IMR-90 (cell line): ENCODE measurements around the gene BRD4. TPM values are rescaled to one million over a fixed set of nuclear protein-coding genes. Genes with fewer than 3 reads are reported as not detected.
A peak's percentile ranks its signal among the peaks of the same experiment; 100 is the strongest.

Experiments
- ATAC-seq: fragments of 200-7000 bp; cut with Tn5 transposase; 2 replicates; pipeline ENCODE4 v1.9.1; 2020; ENCODE audit warnings: low read depth, mild to moderate bottlenecking, moderate library complexity
- BruUV-seq: library from RNA; stranded (reverse); fragments of 400-500 nt; replicated peaks from 2 replicates; lab custom pipeline; 2021; lab: Mats Ljungman, UMichigan
- CTCF ChIA-PET: fragments of 300-600 bp; formaldehyde crosslinking; extraction: SDS; loops from one replicate; lab custom pipeline; 2021; ENCODE audit warnings: antibody characterized with exemption; lab: Yijun Ruan, JAX
- POLR2A ChIA-PET: fragments of 300-600 bp; sonication (Branson Sonifier 250); formaldehyde crosslinking; loops from one replicate; lab custom pipeline; 2022; ENCODE audit warnings: antibody characterized with exemption; ENCODE audit not compliant: unreplicated experiment; lab: Charles Lee
- DNase-seq: peaks from one replicate; pipeline ENCODE4 v3.0.0; 2013
- H2AFZ ChIP-seq: replicated peaks from 2 replicates; pipeline ENCODE3; 2013; ENCODE audit warnings: low read length, mild to moderate bottlenecking; ENCODE audit not compliant: poor library complexity
- H2AK5ac ChIP-seq: 2 replicates; pipeline ENCODE4 v1.6.1; 2013; ENCODE audit warnings: low read depth, low read length, inconsistent platforms
- H2AK9ac ChIP-seq: replicated peaks from 2 replicates; pipeline ENCODE3; 2013; ENCODE audit warnings: mild to moderate bottlenecking, low read depth, low read length, moderate library complexity; ENCODE audit not compliant: poor library complexity
- H2BK120ac ChIP-seq: 2 replicates; pipeline ENCODE4 v1.6.1; 2013; ENCODE audit warnings: low read depth, low read length, inconsistent platforms
- H2BK15ac ChIP-seq: 3 replicates; pipeline ENCODE4 v1.6.1; 2013; ENCODE audit warnings: low read depth, low read length, inconsistent platforms
- H2BK20ac ChIP-seq: 2 replicates; pipeline ENCODE4 v1.6.1; 2013; ENCODE audit warnings: low read depth, mild to moderate bottlenecking, inconsistent platforms, low read length, moderate library complexity
- H2BK5ac ChIP-seq: 2 replicates; pipeline ENCODE4 v1.6.1; 2013; ENCODE audit warnings: mild to moderate bottlenecking, low read depth, low read length, inconsistent platforms; ENCODE audit not compliant: poor library complexity, severe bottlenecking
- H3K14ac ChIP-seq: replicated peaks from 2 replicates; pipeline ENCODE4 v1.6.1; 2013; ENCODE audit warnings: low read depth, low read length, inconsistent platforms
- H3K18ac ChIP-seq: 2 replicates; pipeline ENCODE4 v1.6.1; 2013; ENCODE audit warnings: low read depth, low read length, control low read depth
- H3K23ac ChIP-seq: 2 replicates; pipeline ENCODE4 v1.6.1; 2013; ENCODE audit warnings: low read depth, low read length, inconsistent platforms
- H3K27ac ChIP-seq: 2 replicates; pipeline ENCODE4 v1.5.1; 2013; ENCODE audit warnings: mild to moderate bottlenecking, control low read depth, low read length; ENCODE audit not compliant: insufficient read depth
- H3K27me3 ChIP-seq: 2 replicates; pipeline ENCODE4 v1.6.1; 2013; ENCODE audit warnings: low read length; ENCODE audit not compliant: control insufficient read depth, insufficient read depth
- H3K36me3 ChIP-seq: 2 replicates; pipeline ENCODE4 v1.6.1; 2013; ENCODE audit warnings: low read length, mixed read lengths; ENCODE audit not compliant: control insufficient read depth, insufficient read depth
- H3K4ac ChIP-seq: 2 replicates; pipeline ENCODE4 v1.6.1; 2013; ENCODE audit warnings: low read depth, low read length, inconsistent platforms
- H3K4me1 ChIP-seq: 2 replicates; pipeline ENCODE4 v1.6.1; 2013; ENCODE audit warnings: low read length, mixed read lengths; ENCODE audit not compliant: control insufficient read depth, insufficient read depth
- H3K4me2 ChIP-seq: 2 replicates; pipeline ENCODE4 v1.6.1; 2013; ENCODE audit warnings: low read depth, mild to moderate bottlenecking, control low read depth, low read length, moderate library complexity
- H3K4me3 ChIP-seq: 2 replicates; pipeline ENCODE4 v1.5.1; 2013; ENCODE audit warnings: low read depth, mild to moderate bottlenecking, control low read depth, low read length, moderate library complexity; ENCODE audit not compliant: insufficient read depth
- H3K56ac ChIP-seq: 2 replicates; pipeline ENCODE4 v1.6.1; 2013; ENCODE audit warnings: low read length, inconsistent platforms; ENCODE audit not compliant: insufficient read depth; ENCODE audit errors: extremely low read depth
- H3K79me1 ChIP-seq, 2 experiments: 2 replicates each; pipeline ENCODE4 v1.6.1; 2013; ENCODE audit warnings: low read length in 2 of 2, inconsistent platforms in 1 of 2, low read depth in 1 of 2
- H3K9ac ChIP-seq: 2 replicates; pipeline ENCODE4 v1.6.1; 2013; ENCODE audit warnings: low read depth, low read length, control low read depth
- H3K9me1 ChIP-seq: 2 replicates; pipeline ENCODE4 v1.6.1; 2013; ENCODE audit warnings: low read length, inconsistent platforms; ENCODE audit not compliant: insufficient read depth
- H3K9me3 ChIP-seq: 2 replicates; pipeline ENCODE4 v1.6.1; 2013; ENCODE audit warnings: low read length; ENCODE audit not compliant: control insufficient read depth, insufficient read depth
- H4K20me1 ChIP-seq: 2 replicates; pipeline ENCODE4 v1.6.1; 2013; ENCODE audit warnings: low read length, inconsistent platforms; ENCODE audit not compliant: insufficient read depth
- H4K5ac ChIP-seq: 2 replicates; pipeline ENCODE4 v1.6.1; 2013; ENCODE audit warnings: mild to moderate bottlenecking, low read depth, low read length, control low read depth
- H4K8ac ChIP-seq, 2 experiments: 2 replicates each; pipeline ENCODE4 v1.6.1; 2013; ENCODE audit warnings: low read depth in 2 of 2, low read length in 2 of 2, control low read depth in 1 of 2, inconsistent platforms in 1 of 2
- H4K91ac ChIP-seq: 2 replicates; pipeline ENCODE4 v1.6.1; 2013; ENCODE audit warnings: low read depth, low read length, inconsistent platforms; ENCODE audit not compliant: insufficient read depth
- BHLHE40 ChIP-seq: fragments of 150-350 bp; IDR thresholded peaks from 2 replicates; pipeline ENCODE4 v1.6.1; 2016; ENCODE audit warnings: mild to moderate bottlenecking, low read depth, low read length
- CEBPB ChIP-seq: IDR thresholded peaks from 2 replicates; pipeline ENCODE4 v1.6.1; 2012; ENCODE audit warnings: low read depth, low read length, improper control_type of control experiment
- CHD1 ChIP-seq: IDR thresholded peaks from 2 replicates; pipeline ENCODE4 v1.6.1; 2012; ENCODE audit warnings: low read depth, low read length, improper control_type of control experiment
- CTCF ChIP-seq: conservative IDR thresholded peaks from 2 replicates; pipeline ENCODE4 v1.5.1; 2012; ENCODE audit warnings: mild to moderate bottlenecking, low read depth, low read length, improper control_type of control experiment
- ELK1 ChIP-seq: fragments of 150-350 bp; IDR thresholded peaks from 2 replicates; pipeline ENCODE4 v1.6.1; 2016; ENCODE audit warnings: low read depth, mild to moderate bottlenecking, low read length, moderate library complexity, borderline replicate concordance
- FOS ChIP-seq: fragments of 150-350 bp; IDR thresholded peaks from 2 replicates; pipeline ENCODE4 v1.6.1; 2016; ENCODE audit warnings: low read depth, low read length
- MAFK ChIP-seq: IDR thresholded peaks from 2 replicates; pipeline ENCODE4 v1.6.1; 2012; ENCODE audit warnings: low read depth, low read length, improper control_type of control experiment
- MAZ ChIP-seq: IDR thresholded peaks from 2 replicates; pipeline ENCODE4 v1.6.1; 2012; ENCODE audit warnings: low read depth, mild to moderate bottlenecking, low read length, improper control_type of control experiment, moderate library complexity, borderline replicate concordance
- MXI1 ChIP-seq: IDR thresholded peaks from 2 replicates; pipeline ENCODE4 v1.6.1; 2012; ENCODE audit warnings: low read depth, mild to moderate bottlenecking, low read length, moderate library complexity, borderline replicate concordance
- NFE2L2 ChIP-seq: fragments of 150-350 bp; IDR thresholded peaks from 2 replicates; pipeline ENCODE4 v1.6.1; 2016; ENCODE audit warnings: low read depth, mild to moderate bottlenecking, low read length
- POLR2A ChIP-seq: IDR thresholded peaks from 2 replicates; pipeline ENCODE4 v1.6.1; 2012; ENCODE audit warnings: mild to moderate bottlenecking, low read depth, low read length
- RAD21 ChIP-seq: IDR thresholded peaks from 2 replicates; pipeline ENCODE4 v1.6.1; 2012; ENCODE audit warnings: low read length, improper control_type of control experiment
- RFX5 ChIP-seq: IDR thresholded peaks from 2 replicates; pipeline ENCODE4 v1.8.0; 2012; ENCODE audit warnings: low read depth, mild to moderate bottlenecking, low read length, moderate library complexity
- USF2 ChIP-seq: fragments of 150-350 bp; IDR thresholded peaks from 2 replicates; pipeline ENCODE4 v1.6.1; 2017; ENCODE audit warnings: mild to moderate bottlenecking, antibody characterized with exemption, low read length, low read depth
- WGBS, 2 experiments: methylation state at CpG; one replicate each; pipeline versions ENCODE4 v1.1.5 to v1.1.7; 2013; ENCODE audit warnings: missing lambda C conversion rate in 2 of 2; ENCODE audit not compliant: insufficient read length in 1 of 2; ENCODE audit errors: extremely low coverage in 2 of 2; 5-methylcytosine and 5-hydroxymethylcytosine counted together
- dilution Hi-C: fragments of 300-500 bp; cut with HindIII; formaldehyde crosslinking; loops from one replicate; pipeline ENCODE4 v1.14.3; 2018; ENCODE audit warnings: low sequenced_read_pairs; ENCODE audit not compliant: unreplicated experiment
- in situ Hi-C: fragments of 300-500 bp; cut with MboI; formaldehyde crosslinking; loops from 3 replicates; pipeline ENCODE4 v1.14.3; 2019; ENCODE audit warnings: low sequenced_read_pairs, inconsistent platforms, mixed read lengths
- intact Hi-C: fragments of 100-400 bp; cut with micrococcal nuclease; formaldehyde crosslinking; loops from 2 replicates; pipeline ENCODE4 v1.10.0; 2022
- polyA plus RNA-seq, 3 experiments: library from polyadenylated mRNA; depleted of rRNA; stranded (reverse); fragments of >200 nt; gene quantifications; 2 replicates each; pipeline ENCODE4 v1.2.3, GENCODE V29; 2012; ENCODE audit warnings: low replicate concordance in 1 of 3
- total RNA-seq: library from RNA; depleted of rRNA; stranded (reverse); fragments of >200 nt; gene quantifications from 2 replicates; pipeline ENCODE4 v1.2.3, GENCODE V29; 2012

The BRD4 gene
- total and polyA plus RNA-seq, 2 of the 4 experiments (the other 2 are of a cell fraction): 7.0 to 21.1 TPM

- Histone ChIP-seq H3K9me3 (no peaks in the 10 kb centered on the region), H4K5ac (peak overlapping the region; percentile 21), H3K14ac (peak overlapping the region; percentile 86), H3K18ac (peak overlapping the region; percentile 34), H2BK20ac (peak overlapping the region; percentile 80; the same call in 1 of the 2 replicates), H3K56ac (peak overlapping the region; percentile 62), H4K91ac (peak overlapping the region; percentile 81), H3K9me1 (peaks cover 37% of the 10 kb centered on the region), H3K4me3 (no peak overlapping the region), H2BK15ac (peak overlapping the region; percentile 84; the same call in 1 of the 3 replicates), H2BK120ac (peak overlapping the region; percentile 82; the same call in 1 of the 2 replicates), H3K4ac (peak overlapping the region; percentile 95), H4K8ac (peak overlapping the region in 1 of 2 experiments; percentile 83; a peak in 1 of 4 replicates), H3K79me1 (peaks cover 33 to 92% of the 10 kb centered on the region in 2 experiments), H3K9ac (peak overlapping the region; percentile 34), H3K23ac (peak overlapping the region; percentile 86), H3K27ac (peak overlapping the region; percentile 74), H2BK5ac (peak overlapping the region; percentile 74), H2AK5ac (peak overlapping the region; percentile 100), H3K4me2 (peak overlapping the region; percentile 64), H2AK9ac (peak overlapping the region; percentile 89), H3K36me3 (peaks cover 58% of the 10 kb centered on the region), H3K27me3 (no peaks in the 10 kb centered on the region), H2AFZ (peak overlapping the region; percentile 63), H4K20me1 (peaks cover 86% of the 10 kb centered on the region), H3K4me1 (peaks cover 50% of the 10 kb centered on the region)
- intact Hi-C loops (loop anchor here (1.0 to 5.0 kb wide), 5 partner anchors 55 to 160 kb away; partner anchors contain the start of genes AKAP8 and SYDE1), dilution Hi-C loops (no loop called here), in situ Hi-C loops (loop anchor here (10.0 kb wide), 1 partner anchor 137 kb away; no protein-coding TSS in a partner anchor)
- BruUV-seq: no TSS peak
- ATAC-seq (peak; percentile 62), DNase-seq (peak; percentile 96)
- ChIA-PET POLR2A (no interaction called here), CTCF (interaction anchor here (0.7 to 2.0 kb wide), 5 partner anchors 9 to 33 kb away, joined by 3 to 5 read pairs (median 3); no protein-coding TSS in a partner anchor)
- WGBS, 2 experiments: 0% methylated on average over 2 of the region's 14 CpGs; no CpG with 5 or more reads in 1 of the 2 experiments
- TF ChIP-seq MAFK: no peak
- no peak for TF ChIP-seq NFE2L2
- peak; percentile 99 for TF ChIP-seq CEBPB
- peak; percentile 16 for TF ChIP-seq CHD1
- TF ChIP-seq RFX5: no peak
- TF ChIP-seq MAZ: peak; percentile 95
- peak; percentile 14; the same call in 1 of the 2 replicates for TF ChIP-seq FOS
- peak; percentile 56 for TF ChIP-seq RAD21
- TF ChIP-seq ELK1: no peak
- peak; percentile 26 for TF ChIP-seq BHLHE40
- no peak for TF ChIP-seq USF2
- TF ChIP-seq POLR2A: no peak; the same call in none of the 2 replicates
- TF ChIP-seq MXI1: no peak
- peak; percentile 65 for TF ChIP-seq CTCF
Observed at GRCh38 chr19:15251749-15252397, 80.5 kb downstream of the BRD4 start.
